ENCODE measurements around the gene OGFR.
A peak's percentile ranks its signal among the peaks of the same experiment; 100 is the strongest.

OGFR gene

GRCh38 chr20:62860924-62861691, 56.5 kb downstream of the OGFR start:
- H3K4me2 ChIP-seq (ENCODE audit: low read length) = peak overlapping the region; percentile 65
- H3K9ac ChIP-seq = no peak overlapping the region
- H3K27ac ChIP-seq = no peak overlapping the region
- no peaks in the 10 kb centered on the region for H3K79me2 ChIP-seq
- no peaks in the 10 kb centered on the region for H3K4me1 ChIP-seq
- no peaks in the 10 kb centered on the region for H3K27me3 ChIP-seq (ENCODE audit: control insufficient read depth, insufficient read depth, low read length)
- H2AFZ ChIP-seq = no peak overlapping the region
- no peak for TF ChIP-seq CTCF (IDR thresholded peaks at IDR 0.05)
- H3K9me3 ChIP-seq (ENCODE audit: control insufficient read depth, low read length) = no peaks in the 10 kb centered on the region
- H3K36me3 ChIP-seq (ENCODE audit: control insufficient read depth, insufficient read depth, low read length) = no peaks in the 10 kb centered on the region
- peak overlapping the region; percentile 6 for H3K4me3 ChIP-seq (ENCODE audit: low read depth, low read length)

- H3K9ac ChIP-seq = no peak within 1 kb of the TSS
- peak within 1 kb of the TSS; percentile 65 for H3K4me2 ChIP-seq (ENCODE audit: low read length)
- H2AFZ ChIP-seq = peak within 1 kb of the TSS; percentile 66
- peak within 1 kb of the TSS; percentile 53 for H3K27ac ChIP-seq
- no peaks in the 10 kb centered on the region for H3K4me1 ChIP-seq
- no peaks in the 10 kb centered on the region for H3K27me3 ChIP-seq (ENCODE audit: control insufficient read depth, insufficient read depth, low read length)
- no peaks in the 10 kb centered on the region for H3K79me2 ChIP-seq
- H3K36me3 ChIP-seq (ENCODE audit: control insufficient read depth, insufficient read depth, low read length) = no peaks in the 10 kb centered on the region
- no peaks in the 10 kb centered on the region for H3K9me3 ChIP-seq (ENCODE audit: control insufficient read depth, low read length)
- TF ChIP-seq CTCF (IDR thresholded peaks at IDR 0.05) = no peak
- peak within 1 kb of the TSS; percentile 6 for H3K4me3 ChIP-seq (ENCODE audit: low read depth, low read length)
These were observed 57.2 kb downstream of the OGFR start, which contains the start of gene TCFL5 for GRCh38 chr20:62861726-62862336. Gene TCFL5 (minus strand): TSS chr20:62861822. CDS start chr20:62861670, 152 bp downstream.

Measured in parathyroid adenoma (tissue), 2 donors.